Activated naive CD8-positive, alpha-beta T cell (primary cell): ENCODE measurements around the gene NCAM1.

Experiments used
- H3K27ac Mint-ChIP-seq: one replicate; pipeline ENCODE4 v1.8.0; 2021; ENCODE audit warnings: mixed read lengths
- H3K27me3 Mint-ChIP-seq: one replicate; pipeline ENCODE4 v1.8.0; 2021; ENCODE audit warnings: mixed read lengths
- H3K36me3 Mint-ChIP-seq: one replicate; pipeline ENCODE4 v1.8.0; 2021; ENCODE audit warnings: mixed read lengths
- H3K4me1 Mint-ChIP-seq: one replicate; pipeline ENCODE4 v1.8.0; 2021; ENCODE audit warnings: low read depth, mixed read lengths
- H3K4me3 Mint-ChIP-seq: one replicate; pipeline ENCODE4 v1.8.0; 2021; ENCODE audit warnings: mild to moderate bottlenecking, mixed read lengths
- H3K9me3 Mint-ChIP-seq: one replicate; pipeline ENCODE4 v1.8.0; 2021; ENCODE audit warnings: low read depth, mixed read lengths

NCAM1 gene

GRCh38 chr11:113111156-113111555 is 149.9 kb downstream of the NCAM1 start:
- no peak overlapping the region for H3K4me3 Mint-ChIP-seq
- H3K27ac Mint-ChIP-seq: no peak overlapping the region
- no peaks in the 10 kb centered on the region for H3K36me3 Mint-ChIP-seq
- peaks cover 12% of the 10 kb centered on the region for H3K27me3 Mint-ChIP-seq
- H3K9me3 Mint-ChIP-seq: no peaks in the 10 kb centered on the region
- H3K4me1 Mint-ChIP-seq: no peaks in the 10 kb centered on the region

GRCh38 chr11:113112307-113112706 is 151.1 kb downstream of the NCAM1 start:
- no peak overlapping the region for H3K27ac Mint-ChIP-seq
- no peaks in the 10 kb centered on the region for H3K9me3 Mint-ChIP-seq
- H3K4me1 Mint-ChIP-seq: no peaks in the 10 kb centered on the region
- H3K27me3 Mint-ChIP-seq: peaks cover 9% of the 10 kb centered on the region
- H3K4me3 Mint-ChIP-seq: no peak overlapping the region
- no peaks in the 10 kb centered on the region for H3K36me3 Mint-ChIP-seq

GRCh38 chr11:113113801-113114704 is 152.8 kb downstream of the NCAM1 start:
- Mint-ChIP-seq H3K4me3 (no peak overlapping the region), H3K36me3 (no peaks in the 10 kb centered on the region), H3K9me3 (no peaks in the 10 kb centered on the region), H3K4me1 (no peaks in the 10 kb centered on the region), H3K27ac (no peak overlapping the region), H3K27me3 (peaks cover 9% of the 10 kb centered on the region)

GRCh38 chr11:113114705-113115027 is 153.4 kb downstream of the NCAM1 start:
- Mint-ChIP-seq H3K36me3 (no peaks in the 10 kb centered on the region), H3K27ac (no peak overlapping the region), H3K4me3 (no peak overlapping the region), H3K4me1 (no peaks in the 10 kb centered on the region), H3K9me3 (no peaks in the 10 kb centered on the region), H3K27me3 (peaks cover 9% of the 10 kb centered on the region)

- no peaks in the 10 kb centered on the region for H3K36me3 Mint-ChIP-seq
- H3K27me3 Mint-ChIP-seq: peaks cover 4% of the 10 kb centered on the region
- H3K4me3 Mint-ChIP-seq: no peak overlapping the region
- no peak overlapping the region for H3K27ac Mint-ChIP-seq
- no peaks in the 10 kb centered on the region for H3K4me1 Mint-ChIP-seq
- H3K9me3 Mint-ChIP-seq: no peaks in the 10 kb centered on the region
Measured at GRCh38 chr11:113118104-113118503, 156.9 kb downstream of the NCAM1 start.

- Mint-ChIP-seq H3K4me3 (no peak overlapping the region), H3K9me3 (no peaks in the 10 kb centered on the region), H3K27me3 (peaks cover 2% of the 10 kb centered on the region), H3K4me1 (no peaks in the 10 kb centered on the region), H3K27ac (no peak overlapping the region), H3K36me3 (no peaks in the 10 kb centered on the region)
Measured at GRCh38 chr11:113119074-113119473, 157.9 kb downstream of the NCAM1 start.

- Mint-ChIP-seq H3K27ac (no peak overlapping the region), H3K9me3 (no peaks in the 10 kb centered on the region), H3K4me3 (no peak overlapping the region), H3K36me3 (no peaks in the 10 kb centered on the region), H3K4me1 (no peaks in the 10 kb centered on the region), H3K27me3 (no peaks in the 10 kb centered on the region)
Measured at GRCh38 chr11:113119966-113120736, 158.9 kb downstream of the NCAM1 start.

GRCh38 chr11:113121746-113122145 is 160.5 kb downstream of the NCAM1 start:
- H3K4me3 Mint-ChIP-seq: no peak overlapping the region
- H3K36me3 Mint-ChIP-seq: no peaks in the 10 kb centered on the region
- no peaks in the 10 kb centered on the region for H3K9me3 Mint-ChIP-seq
- no peak overlapping the region for H3K27ac Mint-ChIP-seq
- no peaks in the 10 kb centered on the region for H3K27me3 Mint-ChIP-seq
- H3K4me1 Mint-ChIP-seq: no peaks in the 10 kb centered on the region

GRCh38 chr11:113124006-113124405 is 162.8 kb downstream of the NCAM1 start:
- H3K36me3 Mint-ChIP-seq: no peaks in the 10 kb centered on the region
- no peaks in the 10 kb centered on the region for H3K27me3 Mint-ChIP-seq
- H3K4me3 Mint-ChIP-seq: no peak overlapping the region
- H3K9me3 Mint-ChIP-seq: no peaks in the 10 kb centered on the region
- H3K4me1 Mint-ChIP-seq: no peaks in the 10 kb centered on the region
- no peak overlapping the region for H3K27ac Mint-ChIP-seq

GRCh38 chr11:113124578-113124977 is 163.4 kb downstream of the NCAM1 start:
- Mint-ChIP-seq H3K4me1 (no peaks in the 10 kb centered on the region), H3K27ac (no peak overlapping the region), H3K4me3 (no peak overlapping the region), H3K36me3 (no peaks in the 10 kb centered on the region), H3K9me3 (no peaks in the 10 kb centered on the region), H3K27me3 (no peaks in the 10 kb centered on the region)

GRCh38 chr11:113129261-113129992 is 168.2 kb downstream of the NCAM1 start:
- H3K4me3 Mint-ChIP-seq: no peak overlapping the region
- no peak overlapping the region for H3K27ac Mint-ChIP-seq
- H3K4me1 Mint-ChIP-seq: no peaks in the 10 kb centered on the region
- H3K27me3 Mint-ChIP-seq: peaks cover 6% of the 10 kb centered on the region
- H3K9me3 Mint-ChIP-seq: no peaks in the 10 kb centered on the region
- no peaks in the 10 kb centered on the region for H3K36me3 Mint-ChIP-seq

GRCh38 chr11:113131036-113131775 is 170.0 kb downstream of the NCAM1 start:
- H3K27me3 Mint-ChIP-seq: peaks cover 9% of the 10 kb centered on the region
- H3K4me3 Mint-ChIP-seq: no peak overlapping the region
- no peaks in the 10 kb centered on the region for H3K4me1 Mint-ChIP-seq
- H3K36me3 Mint-ChIP-seq: no peaks in the 10 kb centered on the region
- H3K9me3 Mint-ChIP-seq: no peaks in the 10 kb centered on the region
- H3K27ac Mint-ChIP-seq: no peak overlapping the region

GRCh38 chr11:113133071-113133470 is 171.9 kb downstream of the NCAM1 start:
- H3K27ac Mint-ChIP-seq: no peak overlapping the region
- H3K4me1 Mint-ChIP-seq: no peaks in the 10 kb centered on the region
- no peaks in the 10 kb centered on the region for H3K36me3 Mint-ChIP-seq
- H3K27me3 Mint-ChIP-seq: peaks cover 10% of the 10 kb centered on the region
- H3K9me3 Mint-ChIP-seq: no peaks in the 10 kb centered on the region
- no peak overlapping the region for H3K4me3 Mint-ChIP-seq

GRCh38 chr11:113134626-113135025 is 173.4 kb downstream of the NCAM1 start:
- Mint-ChIP-seq H3K27me3 (peaks cover 10% of the 10 kb centered on the region), H3K27ac (no peak overlapping the region), H3K4me3 (no peak overlapping the region), H3K9me3 (no peaks in the 10 kb centered on the region), H3K36me3 (no peaks in the 10 kb centered on the region), H3K4me1 (no peaks in the 10 kb centered on the region)
